K562 treated with DMSO at 1 percent for 24 hours (cell line): ENCODE measurements around the gene NPEPPS. TPM values are rescaled to one million over a fixed set of nuclear protein-coding genes. Genes with fewer than 3 reads are reported as not detected.

Experiments used
- total RNA-seq: library from RNA; unstranded; fragments of 300-600 nt; gene quantifications from 2 replicates; pipeline ENCODE4 v1.2.3, GENCODE V29; 2022; ENCODE audit warnings: low read depth; ENCODE audit not compliant: insufficient read depth

NPEPPS gene, protein sequence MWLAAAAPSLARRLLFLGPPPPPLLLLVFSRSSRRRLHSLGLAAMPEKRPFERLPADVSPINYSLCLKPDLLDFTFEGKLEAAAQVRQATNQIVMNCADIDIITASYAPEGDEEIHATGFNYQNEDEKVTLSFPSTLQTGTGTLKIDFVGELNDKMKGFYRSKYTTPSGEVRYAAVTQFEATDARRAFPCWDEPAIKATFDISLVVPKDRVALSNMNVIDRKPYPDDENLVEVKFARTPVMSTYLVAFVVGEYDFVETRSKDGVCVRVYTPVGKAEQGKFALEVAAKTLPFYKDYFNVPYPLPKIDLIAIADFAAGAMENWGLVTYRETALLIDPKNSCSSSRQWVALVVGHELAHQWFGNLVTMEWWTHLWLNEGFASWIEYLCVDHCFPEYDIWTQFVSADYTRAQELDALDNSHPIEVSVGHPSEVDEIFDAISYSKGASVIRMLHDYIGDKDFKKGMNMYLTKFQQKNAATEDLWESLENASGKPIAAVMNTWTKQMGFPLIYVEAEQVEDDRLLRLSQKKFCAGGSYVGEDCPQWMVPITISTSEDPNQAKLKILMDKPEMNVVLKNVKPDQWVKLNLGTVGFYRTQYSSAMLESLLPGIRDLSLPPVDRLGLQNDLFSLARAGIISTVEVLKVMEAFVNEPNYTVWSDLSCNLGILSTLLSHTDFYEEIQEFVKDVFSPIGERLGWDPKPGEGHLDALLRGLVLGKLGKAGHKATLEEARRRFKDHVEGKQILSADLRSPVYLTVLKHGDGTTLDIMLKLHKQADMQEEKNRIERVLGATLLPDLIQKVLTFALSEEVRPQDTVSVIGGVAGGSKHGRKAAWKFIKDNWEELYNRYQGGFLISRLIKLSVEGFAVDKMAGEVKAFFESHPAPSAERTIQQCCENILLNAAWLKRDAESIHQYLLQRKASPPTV
- 39.5 and 50.3 TPM in 2 replicates for total RNA-seq

DNA sequence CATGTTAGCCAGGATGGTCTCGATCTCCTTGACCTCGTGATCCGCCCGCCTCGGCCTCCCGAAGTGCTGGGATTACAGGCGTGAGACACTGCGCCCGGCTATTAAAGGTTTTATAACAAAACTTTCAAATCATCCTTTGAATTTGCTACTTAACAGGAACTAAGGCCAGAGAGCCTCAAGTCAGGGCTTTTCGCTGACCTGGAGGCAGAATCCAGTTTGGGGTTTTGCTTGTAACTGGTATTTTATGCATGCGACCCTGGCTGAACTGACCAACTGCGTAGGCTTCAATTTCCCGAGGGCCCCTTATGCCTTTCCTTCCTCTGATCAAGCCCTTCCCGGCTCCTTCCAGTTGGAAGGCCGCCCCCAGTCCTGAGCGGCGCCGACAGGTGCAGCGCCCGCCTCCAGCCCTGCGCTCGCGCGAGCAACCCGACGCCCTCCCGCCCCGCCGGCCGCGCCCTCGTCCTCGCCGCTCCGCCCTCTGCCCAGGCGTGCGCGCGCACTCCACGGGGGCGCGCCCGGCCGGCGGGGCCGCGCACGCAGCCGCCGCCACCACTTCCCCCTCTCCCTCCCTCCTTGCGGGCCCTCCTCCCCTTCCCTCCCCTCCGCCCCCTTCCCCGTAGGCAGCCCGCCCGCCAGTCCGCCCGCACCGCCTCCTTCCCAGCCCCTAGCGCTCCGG is at the start of gene NPEPPS:
Gene NPEPPS (plus strand): TSS at position 552 of the 676 bp plus-strand sequence. CDS start 193 bp downstream, outside the sequence.

DNA sequence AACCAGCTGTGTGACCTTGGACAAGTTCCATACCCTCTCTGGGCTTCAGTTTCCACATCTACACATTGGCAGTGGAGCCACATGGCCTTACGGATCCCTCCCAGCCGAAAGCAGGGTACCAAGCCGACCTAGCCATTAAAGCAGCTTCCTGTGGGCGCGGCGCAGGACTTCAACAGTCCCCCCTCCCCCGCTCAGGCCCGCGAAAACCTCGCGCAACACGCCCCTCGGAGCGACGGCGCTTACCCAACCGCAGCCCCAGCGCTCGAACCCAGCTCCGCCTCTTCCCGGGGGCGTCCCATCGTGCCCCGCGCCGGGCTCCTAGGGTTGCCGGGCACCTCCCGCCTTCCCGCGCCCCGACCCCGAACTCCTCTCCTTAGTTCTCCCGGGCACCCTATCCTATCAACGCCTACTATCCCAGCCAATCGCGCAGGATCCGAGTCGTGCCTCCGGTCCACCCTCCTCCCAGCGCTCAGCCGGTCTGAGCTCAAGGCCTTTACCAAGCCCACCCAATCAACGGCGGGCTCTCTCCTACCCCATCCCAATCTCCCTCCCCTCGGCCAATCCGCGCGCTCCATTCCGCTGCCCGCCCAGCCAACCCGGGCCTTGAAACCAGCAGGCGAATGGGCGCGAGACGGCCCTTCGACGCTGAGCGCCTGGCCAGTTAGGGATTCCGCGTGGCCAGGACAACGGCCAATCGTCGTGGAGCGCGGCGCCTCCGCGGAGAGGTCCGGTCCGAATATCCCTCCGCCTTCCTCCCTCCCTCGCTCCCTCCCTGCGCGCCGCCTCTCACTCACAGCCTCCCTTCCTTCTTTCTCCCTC is 118.5 kb downstream of the NPEPPS start, which contains the start of gene KPNB1:
Gene KPNB1 (plus strand): TSS at position 767 of the 819 bp plus-strand sequence. CDS start 326 bp downstream, outside the sequence.

Other genes with a start within 250 kb of the NPEPPS start
- gene EFCAB13, start 207.2 kb upstream of the NPEPPS start, total RNA-seq, result 1.4 and 1.9 TPM in 2 replicates
- 146 and 148 TPM in 2 replicates for gene KPNB1, start 118.8 kb downstream of the NPEPPS start, total RNA-seq
- 10.9 and 11.2 TPM in 2 replicates for gene TBKBP1, start 163.1 kb downstream of the NPEPPS start, total RNA-seq
- gene TBX21, start 202.1 kb downstream of the NPEPPS start, total RNA-seq, result not detected in 2 replicates